ENCODE results near the gene DVL2.

- TF ChIP-seq, protein P1, sequence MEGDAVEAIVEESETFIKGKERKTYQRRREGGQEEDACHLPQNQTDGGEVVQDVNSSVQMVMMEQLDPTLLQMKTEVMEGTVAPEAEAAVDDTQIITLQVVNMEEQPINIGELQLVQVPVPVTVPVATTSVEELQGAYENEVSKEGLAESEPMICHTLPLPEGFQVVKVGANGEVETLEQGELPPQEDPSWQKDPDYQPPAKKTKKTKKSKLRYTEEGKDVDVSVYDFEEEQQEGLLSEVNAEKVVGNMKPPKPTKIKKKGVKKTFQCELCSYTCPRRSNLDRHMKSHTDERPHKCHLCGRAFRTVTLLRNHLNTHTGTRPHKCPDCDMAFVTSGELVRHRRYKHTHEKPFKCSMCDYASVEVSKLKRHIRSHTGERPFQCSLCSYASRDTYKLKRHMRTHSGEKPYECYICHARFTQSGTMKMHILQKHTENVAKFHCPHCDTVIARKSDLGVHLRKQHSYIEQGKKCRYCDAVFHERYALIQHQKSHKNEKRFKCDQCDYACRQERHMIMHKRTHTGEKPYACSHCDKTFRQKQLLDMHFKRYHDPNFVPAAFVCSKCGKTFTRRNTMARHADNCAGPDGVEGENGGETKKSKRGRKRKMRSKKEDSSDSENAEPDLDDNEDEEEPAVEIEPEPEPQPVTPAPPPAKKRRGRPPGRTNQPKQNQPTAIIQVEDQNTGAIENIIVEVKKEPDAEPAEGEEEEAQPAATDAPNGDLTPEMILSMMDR (IDR thresholded peaks at IDR 0.05): no peak
- TF ChIP-seq POLR2A (IDR thresholded peaks at IDR 0.05) (no peak), EP300 (IDR thresholded peaks at IDR 0.05) (no peak)
Observed at GRCh38 chr17:7263801-7264078, 29.4 kb upstream of the DVL2 start.

Measured in suprapubic skin (tissue), 3 donors.